ENCODE results near the gene BRSK2.
"Not testable (repeated sequence)": the region's sequence is repeated elsewhere in the genome, so short reads cannot be mapped to it uniquely, and the experiment has no call there.

Gene BRSK2

DNA sequence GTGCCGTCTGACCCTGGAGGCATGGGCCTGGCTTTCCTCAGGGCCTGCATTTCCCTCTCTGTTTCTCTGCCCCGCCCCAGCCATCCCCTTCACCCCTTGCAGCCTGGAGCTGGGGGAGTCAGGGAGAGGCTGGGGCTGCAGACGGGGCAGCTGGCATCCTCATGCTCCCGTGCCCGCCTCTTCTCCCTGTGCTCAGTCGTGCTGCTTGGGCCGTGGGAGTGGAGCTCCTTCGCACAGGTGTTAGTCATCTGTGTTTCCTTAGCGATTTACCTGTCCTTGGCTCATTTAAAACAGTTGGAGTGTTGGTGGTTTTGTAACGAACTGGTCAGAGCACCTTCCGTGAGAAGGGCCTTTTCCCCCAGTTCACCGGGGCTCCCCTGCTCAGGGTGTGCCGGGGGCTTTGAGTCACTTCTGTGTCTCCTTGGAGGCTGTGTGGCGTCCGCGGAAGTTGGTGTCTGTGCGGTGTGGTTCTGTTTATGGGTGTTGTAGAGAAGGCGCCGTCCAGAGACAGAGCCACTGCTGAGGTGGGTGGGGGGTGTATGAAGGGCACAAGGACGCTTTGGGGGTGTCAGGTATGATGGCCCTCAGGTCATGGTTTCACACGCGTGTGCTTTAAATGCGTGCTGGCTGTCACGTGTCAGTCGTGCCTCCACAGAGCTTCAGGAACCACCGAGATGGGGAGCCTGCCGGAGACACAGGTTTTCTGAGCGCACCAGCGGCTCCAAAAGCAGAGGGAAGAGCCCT, 19.5 kb downstream of the BRSK2 start:
- ATAC-seq = no peak
- TF ChIP-seq SNAI2 (CRISPR knock-in tag; IDR thresholded peaks at IDR 0.05) = no peak
- TF ChIP-seq OSR1 (CRISPR knock-in tag; IDR thresholded peaks at IDR 0.05) = no peak
- no peak for TF ChIP-seq TOX (CRISPR knock-in tag; IDR thresholded peaks at IDR 0.05; ENCODE audit: borderline replicate concordance)
- TF ChIP-seq, protein P1, sequence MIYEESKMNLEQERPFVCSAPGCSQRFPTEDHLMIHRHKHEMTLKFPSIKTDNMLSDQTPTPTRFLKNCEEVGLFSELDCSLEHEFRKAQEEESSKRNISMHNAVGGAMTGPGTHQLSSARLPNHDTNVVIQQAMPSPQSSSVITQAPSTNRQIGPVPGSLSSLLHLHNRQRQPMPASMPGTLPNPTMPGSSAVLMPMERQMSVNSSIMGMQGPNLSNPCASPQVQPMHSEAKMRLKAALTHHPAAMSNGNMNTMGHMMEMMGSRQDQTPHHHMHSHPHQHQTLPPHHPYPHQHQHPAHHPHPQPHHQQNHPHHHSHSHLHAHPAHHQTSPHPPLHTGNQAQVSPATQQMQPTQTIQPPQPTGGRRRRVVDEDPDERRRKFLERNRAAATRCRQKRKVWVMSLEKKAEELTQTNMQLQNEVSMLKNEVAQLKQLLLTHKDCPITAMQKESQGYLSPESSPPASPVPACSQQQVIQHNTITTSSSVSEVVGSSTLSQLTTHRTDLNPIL (CRISPR knock-in tag; IDR thresholded peaks at IDR 0.05; ENCODE audit: low read depth) = no peak
- TF ChIP-seq ARNTL (CRISPR knock-in tag; IDR thresholded peaks at IDR 0.05; ENCODE audit: borderline replicate concordance, low read depth) = no peak
- TF ChIP-seq BACH2 (CRISPR knock-in tag; IDR thresholded peaks at IDR 0.05; ENCODE audit: borderline replicate concordance) = no peak
- TF ChIP-seq ZC3H10 (CRISPR knock-in tag; IDR thresholded peaks at IDR 0.05) = no peak
- TF ChIP-seq ESRRG (CRISPR knock-in tag; IDR thresholded peaks at IDR 0.05) = no peak
- TF ChIP-seq POU6F1 (CRISPR knock-in tag; IDR thresholded peaks at IDR 0.05; ENCODE audit: borderline replicate concordance, low read depth) = no peak

- not testable (repeated sequence) for ATAC-seq
These were observed 20.1 kb downstream of the BRSK2 start for GRCh38 chr11:1409852-1410125.

GRCh38 chr11:1410366-1411291, 20.9 kb downstream of the BRSK2 start:
- no peak for ATAC-seq
- TF ChIP-seq RARB (CRISPR knock-in tag; IDR thresholded peaks at IDR 0.05) (no peak), ESRRG (CRISPR knock-in tag; IDR thresholded peaks at IDR 0.05) (no peak), TOX (CRISPR knock-in tag; IDR thresholded peaks at IDR 0.05; ENCODE audit: borderline replicate concordance) (no peak), SNAI2 (CRISPR knock-in tag; IDR thresholded peaks at IDR 0.05) (no peak), PPARA (CRISPR knock-in tag; IDR thresholded peaks at IDR 0.05; ENCODE audit: borderline replicate concordance) (no peak), ZNF8 (CRISPR knock-in tag; IDR thresholded peaks at IDR 0.05) (no peak), ZNF565 (CRISPR knock-in tag; conservative IDR thresholded peaks at IDR 0.05; ENCODE audit: low read depth) (no peak)

- ATAC-seq = no peak
- TF ChIP-seq ZFP3 (CRISPR knock-in tag; IDR thresholded peaks at IDR 0.05) = no peak
- no peak for TF ChIP-seq TOX (CRISPR knock-in tag; IDR thresholded peaks at IDR 0.05; ENCODE audit: borderline replicate concordance)
- TF ChIP-seq POU6F1 (CRISPR knock-in tag; IDR thresholded peaks at IDR 0.05; ENCODE audit: borderline replicate concordance, low read depth) = no peak
- TF ChIP-seq ZNF565 (CRISPR knock-in tag; conservative IDR thresholded peaks at IDR 0.05; ENCODE audit: low read depth) = no peak
- no peak for TF ChIP-seq TCF4 (CRISPR knock-in tag; IDR thresholded peaks at IDR 0.05; ENCODE audit: borderline replicate concordance)
- no peak for TF ChIP-seq OSR1 (CRISPR knock-in tag; IDR thresholded peaks at IDR 0.05)
- TF ChIP-seq ZFP30 (CRISPR knock-in tag; IDR thresholded peaks at IDR 0.05) = no peak
- no peak for TF ChIP-seq ZNF70 (CRISPR knock-in tag; IDR thresholded peaks at IDR 0.05)
- TF ChIP-seq CSRNP3 (CRISPR knock-in tag; IDR thresholded peaks at IDR 0.05) = no peak
- TF ChIP-seq, protein P1 (CRISPR knock-in tag; IDR thresholded peaks at IDR 0.05; ENCODE audit: low read depth) = no peak
- no peak for TF ChIP-seq GLIS3 (CRISPR knock-in tag; IDR thresholded peaks at IDR 0.05)
- TF ChIP-seq SNAI2 (CRISPR knock-in tag; IDR thresholded peaks at IDR 0.05) = no peak
- TF ChIP-seq PPARA (CRISPR knock-in tag; IDR thresholded peaks at IDR 0.05; ENCODE audit: borderline replicate concordance) = no peak
- no peak for TF ChIP-seq ZC3H10 (CRISPR knock-in tag; IDR thresholded peaks at IDR 0.05)
- no peak for TF ChIP-seq RARB (CRISPR knock-in tag; IDR thresholded peaks at IDR 0.05)
- no peak for TF ChIP-seq PATZ1 (CRISPR knock-in tag; IDR thresholded peaks at IDR 0.05; ENCODE audit: borderline replicate concordance)
- no peak for TF ChIP-seq BACH2 (CRISPR knock-in tag; IDR thresholded peaks at IDR 0.05; ENCODE audit: borderline replicate concordance)
- TF ChIP-seq CSDC2 (CRISPR knock-in tag; IDR thresholded peaks at IDR 0.05) = no peak
- no peak for TF ChIP-seq ZNF8 (CRISPR knock-in tag; IDR thresholded peaks at IDR 0.05)
These were observed 21.6 kb downstream of the BRSK2 start for GRCh38 chr11:1411301-1411700.

- not testable (repeated sequence) for ATAC-seq
These were observed 22.0 kb downstream of the BRSK2 start for GRCh38 chr11:1411739-1412138.

Data from SK-N-SH treated with all-trans-retinoic acid at 6 μM for 48 hours (cell line).